ENCODE measurements around the gene TOX2.

DNA sequence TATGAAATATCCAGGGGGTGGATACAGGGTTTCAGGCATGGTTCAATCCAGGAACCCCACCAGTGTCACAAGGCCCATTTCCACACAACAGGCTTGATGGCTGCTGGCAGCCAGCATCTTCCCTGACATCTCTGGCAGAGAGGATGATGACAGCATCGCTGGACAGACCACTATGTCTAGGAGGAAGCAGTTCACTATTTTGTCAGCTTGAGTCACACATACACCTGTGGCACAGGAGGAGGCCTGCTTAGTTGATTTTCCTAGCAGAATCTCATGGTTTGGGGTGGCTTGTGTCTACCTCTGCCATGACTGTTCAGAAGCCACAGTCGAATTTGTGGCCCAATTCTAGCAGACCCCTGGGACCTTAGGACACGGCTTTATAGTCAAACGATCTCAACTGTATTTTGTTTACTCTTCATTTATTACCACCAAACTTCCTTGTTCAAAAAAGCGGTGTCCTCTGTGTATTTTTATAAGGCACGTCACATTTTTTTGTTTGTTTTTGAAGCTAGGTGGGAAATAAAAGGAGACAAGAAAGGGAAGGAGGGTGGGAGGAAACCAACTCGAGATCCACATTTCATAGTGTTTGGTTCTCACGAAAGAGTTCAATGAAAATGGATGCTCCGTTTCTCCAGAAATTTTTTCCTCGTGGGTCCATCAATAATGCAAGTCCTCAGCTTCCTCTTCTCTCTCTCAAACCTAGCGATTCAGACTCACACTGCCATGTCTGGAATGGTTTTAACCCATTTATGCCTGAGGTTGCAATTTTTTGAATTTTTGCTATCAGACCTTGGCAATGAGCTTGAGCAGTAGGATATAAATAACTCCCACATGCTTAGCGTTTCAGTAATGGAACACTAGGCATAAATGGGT, 94.4 kb downstream of the TOX2 start:
- TF ChIP-seq, protein P1, sequence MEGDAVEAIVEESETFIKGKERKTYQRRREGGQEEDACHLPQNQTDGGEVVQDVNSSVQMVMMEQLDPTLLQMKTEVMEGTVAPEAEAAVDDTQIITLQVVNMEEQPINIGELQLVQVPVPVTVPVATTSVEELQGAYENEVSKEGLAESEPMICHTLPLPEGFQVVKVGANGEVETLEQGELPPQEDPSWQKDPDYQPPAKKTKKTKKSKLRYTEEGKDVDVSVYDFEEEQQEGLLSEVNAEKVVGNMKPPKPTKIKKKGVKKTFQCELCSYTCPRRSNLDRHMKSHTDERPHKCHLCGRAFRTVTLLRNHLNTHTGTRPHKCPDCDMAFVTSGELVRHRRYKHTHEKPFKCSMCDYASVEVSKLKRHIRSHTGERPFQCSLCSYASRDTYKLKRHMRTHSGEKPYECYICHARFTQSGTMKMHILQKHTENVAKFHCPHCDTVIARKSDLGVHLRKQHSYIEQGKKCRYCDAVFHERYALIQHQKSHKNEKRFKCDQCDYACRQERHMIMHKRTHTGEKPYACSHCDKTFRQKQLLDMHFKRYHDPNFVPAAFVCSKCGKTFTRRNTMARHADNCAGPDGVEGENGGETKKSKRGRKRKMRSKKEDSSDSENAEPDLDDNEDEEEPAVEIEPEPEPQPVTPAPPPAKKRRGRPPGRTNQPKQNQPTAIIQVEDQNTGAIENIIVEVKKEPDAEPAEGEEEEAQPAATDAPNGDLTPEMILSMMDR (IDR thresholded peaks at IDR 0.05), result no peak
- no peak for TF ChIP-seq POLR2AphosphoS5 (IDR thresholded peaks at IDR 0.05)
